GM13976 (cell line): ENCODE data around the gene BPIFB3.
"Not testable (repeated sequence)": the region's sequence is repeated elsewhere in the genome, so short reads cannot be mapped to it uniquely, and the experiment has no call there.

Source experiments
- DNase-seq: peaks from one replicate; pipeline ENCODE4 v3.0.0; 2012; ENCODE audit warnings: low spot score
- CTCF ChIP-seq: IDR thresholded peaks from 2 replicates; pipeline ENCODE4 v1.5.1; 2012; ENCODE audit warnings: borderline replicate concordance, mild to moderate bottlenecking; ENCODE audit not compliant: insufficient read depth; ENCODE audit errors: extremely low read depth, missing control alignments, control extremely low read depth
- in situ Hi-C: fragments of 300-500 bp; cut with MboI; formaldehyde crosslinking; loops from one replicate; pipeline ENCODE4 v1.12.0; 2022; ENCODE audit warnings: low sequenced_read_pairs, mixed read lengths, inconsistent platforms; ENCODE audit not compliant: unreplicated experiment

BPIFB3 gene

GRCh38 chr20:33042430-33042829, 11.3 kb upstream of the BPIFB3 start:
- no peak for TF ChIP-seq CTCF
- in situ Hi-C loops: no loop called here
- no peak for DNase-seq

GRCh38 chr20:33042983-33043730, 10.5 kb upstream of the BPIFB3 start:
- no peak for TF ChIP-seq CTCF
- in situ Hi-C loops: no loop called here
- no peak for DNase-seq

- no peak for DNase-seq
- in situ Hi-C loops: no loop called here
- TF ChIP-seq CTCF: no peak
These were observed 9.9 kb upstream of the BPIFB3 start for GRCh38 chr20:33043731-33044181.

GRCh38 chr20:33045129-33045721, 8.5 kb upstream of the BPIFB3 start:
- in situ Hi-C loops, DNase-seq: not testable (repeated sequence)

- no peak for TF ChIP-seq CTCF
- in situ Hi-C loops: no loop called here
- DNase-seq: no peak
These were observed 7.3 kb upstream of the BPIFB3 start for GRCh38 chr20:33046412-33046811.

GRCh38 chr20:33051333-33051732, 2.4 kb upstream of the BPIFB3 start:
- DNase-seq: no peak
- TF ChIP-seq CTCF: no peak
- in situ Hi-C loops: no loop called here

GRCh38 chr20:33054381-33054780, 678 bp downstream of the BPIFB3 start:
- no peak for TF ChIP-seq CTCF
- DNase-seq: no peak
- in situ Hi-C loops: no loop called here
